Activated CD4-positive, alpha-beta T cell treated with anti-CD3 and anti-CD28 coated beads, Interleukin-2, amount 50 U/mL, for 16 hours (primary cell): Measurements from ENCODE around the gene WNT7B.

Source experiments
- DNase-seq: peaks from one replicate; pipeline ENCODE4 v3.0.0-alpha.2; 2020

The WNT7B gene

DNA sequence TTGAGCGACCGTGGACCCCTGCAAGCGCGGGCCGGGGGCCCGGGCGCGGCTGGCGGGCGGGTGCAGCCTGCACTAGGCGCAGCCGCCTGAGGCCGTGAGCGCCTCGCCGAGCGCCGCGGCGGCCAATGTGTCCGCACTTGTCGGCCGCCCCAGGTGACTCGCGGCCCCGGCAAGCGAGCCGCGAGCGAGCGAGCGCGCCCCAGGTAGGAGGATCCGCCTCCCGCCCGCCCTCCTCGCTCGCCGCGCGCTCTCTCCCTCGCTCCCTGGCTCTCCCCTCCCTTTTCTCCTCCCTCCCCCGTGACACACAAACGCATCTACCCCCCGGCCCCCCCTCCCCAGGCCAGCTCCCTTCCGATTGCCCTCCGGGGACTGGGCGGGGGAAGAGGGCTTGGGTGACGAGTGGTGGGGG is at the start of gene WNT7B:
WNT7B (minus strand) TSS at position 160 of the 409 bp plus-strand sequence. CDS start 408 bp downstream, outside the sequence.
- DNase-seq: no peak

DNA sequence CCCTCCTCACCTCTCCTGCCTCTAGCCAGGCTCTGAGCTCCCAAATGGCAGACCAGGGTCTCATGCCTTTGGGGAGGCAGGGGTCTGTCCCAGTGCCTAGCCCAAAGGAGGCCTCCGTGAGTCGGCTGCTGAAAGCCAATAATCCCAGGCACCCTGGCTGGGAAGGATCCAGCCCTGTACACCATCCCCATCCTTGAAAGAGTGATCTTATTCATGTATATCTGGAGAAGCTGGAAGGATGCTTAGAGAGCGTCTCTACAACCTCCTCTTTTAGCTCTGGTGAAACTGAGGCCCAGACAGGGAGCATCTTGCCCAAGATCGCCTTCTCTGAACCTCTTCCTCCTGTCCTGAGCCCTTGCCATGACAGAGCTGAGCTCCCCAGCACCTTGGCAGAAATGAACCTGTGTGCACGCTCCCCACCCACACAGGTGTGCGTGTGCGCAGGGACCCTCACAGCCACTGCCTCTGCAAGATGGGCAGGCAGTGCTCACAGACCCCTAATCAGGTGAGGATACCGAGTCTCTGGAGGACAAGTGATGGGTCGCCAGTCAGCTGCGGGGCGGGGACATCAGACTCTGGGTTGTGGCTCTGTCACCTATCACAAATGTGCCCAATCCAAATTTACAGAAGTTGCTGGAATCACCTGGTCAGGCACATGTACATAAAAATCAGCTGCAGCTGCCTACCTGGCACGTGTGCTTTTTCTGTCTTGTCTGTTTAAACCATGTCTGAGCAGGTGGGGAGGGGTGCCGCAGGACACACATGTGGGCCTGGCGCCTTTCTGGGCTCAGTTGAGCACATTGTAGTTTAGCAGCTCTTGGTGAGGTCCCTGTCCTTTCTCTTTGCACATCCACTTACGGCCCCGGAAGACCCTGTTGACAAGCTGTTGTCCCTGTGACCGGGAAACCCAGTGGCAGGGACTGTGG is 49.3 kb upstream of the WNT7B start:
- no peak for DNase-seq

DNA sequence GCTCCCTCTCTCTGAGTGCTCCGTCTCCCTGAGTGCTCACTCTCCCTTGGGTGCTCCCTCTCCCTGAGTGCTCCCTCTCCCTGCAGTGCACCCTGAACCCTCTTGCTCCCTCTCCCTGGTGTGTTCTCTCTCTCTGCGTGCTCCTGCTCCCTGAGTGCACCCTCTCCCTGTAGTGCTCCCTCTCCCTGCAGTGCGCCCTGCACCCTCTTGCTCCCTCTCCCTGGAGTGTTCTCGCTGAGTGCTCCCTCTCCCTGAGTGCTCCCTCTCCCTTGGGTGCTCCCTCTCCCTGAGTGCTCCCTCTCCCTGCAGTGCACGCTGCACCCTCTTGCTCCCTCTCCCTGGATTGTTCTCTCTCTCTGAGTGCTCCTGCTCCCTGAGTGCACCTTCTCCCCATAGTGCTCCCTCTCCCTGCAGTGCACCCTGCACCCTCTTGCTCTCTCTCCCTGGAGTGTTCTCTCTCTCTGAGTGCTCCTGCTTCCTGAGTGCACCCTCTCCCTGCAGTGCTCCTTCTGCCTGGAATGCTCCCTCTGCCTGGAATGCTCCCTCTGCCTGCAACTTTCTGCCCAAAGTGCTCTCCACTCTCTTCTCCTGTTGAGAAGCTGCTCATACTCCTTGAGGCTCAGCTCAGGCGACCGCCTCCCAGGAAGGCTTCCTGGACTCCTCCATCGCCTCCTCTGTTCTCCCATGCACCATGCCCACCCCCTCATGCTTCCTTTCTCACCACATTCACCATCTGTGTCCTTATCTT is 48.4 kb upstream of the WNT7B start:
- DNase-seq: no peak

DNA sequence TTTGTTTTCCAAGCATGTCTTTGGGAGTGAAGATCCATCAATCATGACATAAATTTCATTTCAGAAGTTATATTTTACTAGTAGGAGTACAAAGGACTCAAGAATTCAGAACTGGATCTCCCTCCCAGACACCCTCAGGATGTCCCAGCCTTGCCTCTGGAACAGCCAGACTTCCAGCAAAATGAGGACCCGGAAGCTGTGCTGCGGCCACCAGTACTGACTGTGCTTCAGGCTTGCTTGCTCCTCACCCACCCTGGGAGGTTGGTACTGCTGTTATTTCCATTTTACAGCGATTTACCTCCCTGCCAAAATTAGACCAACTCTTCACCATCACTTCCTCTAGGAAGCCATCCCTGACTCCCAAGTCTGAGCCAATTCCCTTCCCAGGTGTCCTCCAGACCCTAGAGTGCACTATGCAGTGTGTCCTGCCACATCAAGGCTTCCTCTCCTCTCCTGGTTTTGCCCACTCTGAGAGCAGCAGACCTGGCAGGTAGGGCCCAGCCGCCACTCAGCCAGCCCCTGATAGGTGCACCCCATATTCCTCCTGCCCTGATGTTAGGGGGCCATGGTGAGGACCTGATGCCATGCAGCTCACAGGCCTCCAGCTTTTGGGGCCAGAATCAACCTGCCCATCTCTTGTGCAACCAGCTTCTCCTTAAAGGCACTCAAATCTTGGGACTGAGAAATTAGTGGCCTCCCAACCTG is 47.3 kb upstream of the WNT7B start:
- no peak for DNase-seq

DNA sequence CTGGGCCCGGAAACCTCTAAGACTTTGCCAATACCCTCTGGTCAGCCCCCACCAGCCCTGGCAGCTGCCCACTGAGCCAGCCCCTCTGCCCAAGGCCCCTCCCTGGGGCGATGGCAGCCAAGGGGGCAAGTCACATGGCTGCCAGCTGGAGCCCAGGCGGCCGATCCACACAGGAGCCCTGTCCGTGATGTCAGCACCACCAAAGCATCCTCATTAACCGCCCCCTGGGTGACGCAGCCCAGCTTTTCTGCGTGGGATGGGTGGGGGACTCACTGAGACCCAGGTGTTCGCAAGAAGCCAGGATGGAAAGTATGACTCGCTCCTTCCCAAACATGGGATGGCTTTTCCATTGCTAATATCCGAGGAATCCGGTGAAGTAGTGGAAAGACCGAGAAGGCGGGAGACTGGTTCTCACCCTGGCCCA is 46.6 kb upstream of the WNT7B start:
- no peak for DNase-seq

DNA sequence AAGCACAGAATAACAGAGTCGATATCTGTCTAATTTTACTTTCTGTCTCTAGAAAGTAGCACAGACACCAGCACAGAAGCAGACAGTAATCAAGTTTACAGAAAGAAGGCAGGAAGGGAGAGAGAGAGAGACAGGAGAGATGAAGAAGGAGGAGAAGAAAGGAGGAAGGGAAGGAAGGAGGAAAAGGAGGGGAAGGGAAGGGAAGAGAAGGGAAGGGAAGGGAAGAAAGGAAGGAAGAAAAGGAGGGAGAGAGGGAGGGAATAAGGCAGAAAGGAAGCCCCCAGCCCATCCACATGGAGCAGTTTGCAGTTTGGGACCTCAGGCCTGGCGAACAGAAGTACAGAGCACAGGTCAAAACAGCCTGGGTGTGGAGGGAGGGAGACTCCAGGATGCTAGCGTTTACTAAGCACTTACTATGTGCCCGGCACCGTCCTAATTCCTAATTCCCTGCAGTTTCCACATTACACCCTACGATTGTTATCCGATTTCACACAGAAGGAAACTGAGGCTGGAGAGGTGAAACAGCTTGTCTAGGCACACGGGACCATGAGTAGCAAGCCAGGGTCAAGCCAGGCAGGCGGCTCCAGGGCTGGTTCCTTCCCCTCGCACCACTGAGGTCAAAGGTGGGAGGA is 46.0 kb upstream of the WNT7B start:
- DNase-seq: no peak

DNA sequence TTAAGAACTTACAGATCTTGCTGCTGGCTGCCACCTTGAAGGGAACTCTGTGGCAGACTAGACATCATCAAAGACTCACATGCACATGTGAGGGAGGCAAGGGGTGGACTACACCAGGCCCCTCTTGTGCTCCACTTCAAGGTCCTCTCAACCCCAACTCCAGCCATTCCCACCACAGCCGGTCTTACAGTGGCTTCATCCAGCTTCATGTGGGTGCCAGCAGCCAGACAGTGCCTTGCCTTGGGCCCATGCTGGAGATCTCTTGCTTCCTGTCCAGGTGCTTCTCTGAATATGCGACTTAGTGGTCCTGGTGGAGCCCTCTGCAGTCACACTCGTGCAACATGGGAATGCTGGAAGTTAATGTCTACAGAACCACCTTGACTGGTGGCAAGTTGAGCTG is 44.6 kb upstream of the WNT7B start:
- DNase-seq: no peak

DNA sequence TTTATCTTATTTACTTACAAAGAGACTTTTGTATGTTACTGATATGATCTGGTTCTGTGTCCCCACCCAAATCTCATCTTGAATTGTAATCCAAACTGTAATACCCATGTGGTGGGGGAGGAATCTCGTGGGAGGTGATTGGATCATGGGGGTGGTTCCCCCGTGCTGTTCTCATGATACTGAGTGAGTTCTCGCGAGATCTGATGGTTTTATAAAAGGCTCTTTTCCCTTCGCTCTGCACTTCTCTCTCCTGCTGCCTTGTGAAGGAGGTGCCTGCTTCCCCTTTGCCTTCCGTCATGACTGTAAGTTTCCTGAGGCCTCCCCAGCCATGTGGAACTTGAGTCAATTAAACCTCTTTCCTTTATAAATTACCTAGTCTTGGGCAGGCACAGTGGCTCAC is 42.4 kb upstream of the WNT7B start:
- DNase-seq: no peak

DNA sequence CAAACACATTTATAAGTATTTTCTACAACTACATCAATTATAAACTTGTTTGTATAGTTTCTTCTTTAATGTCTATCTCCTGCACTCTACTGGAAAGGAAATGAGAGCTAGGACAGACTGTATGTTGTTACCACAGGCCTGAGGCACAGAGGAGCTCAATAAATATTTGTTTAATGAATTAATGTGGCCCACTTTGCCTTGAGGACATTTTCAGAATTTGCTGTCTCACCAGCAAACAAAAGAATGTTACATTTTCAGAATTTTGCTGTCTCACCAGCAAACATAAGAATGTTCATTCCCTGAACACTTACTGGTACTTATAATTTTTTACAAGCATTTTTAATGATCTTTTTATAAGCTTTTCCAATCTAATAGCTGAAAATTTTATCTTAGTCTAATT is 41.9 kb upstream of the WNT7B start:
- no peak for DNase-seq

DNA sequence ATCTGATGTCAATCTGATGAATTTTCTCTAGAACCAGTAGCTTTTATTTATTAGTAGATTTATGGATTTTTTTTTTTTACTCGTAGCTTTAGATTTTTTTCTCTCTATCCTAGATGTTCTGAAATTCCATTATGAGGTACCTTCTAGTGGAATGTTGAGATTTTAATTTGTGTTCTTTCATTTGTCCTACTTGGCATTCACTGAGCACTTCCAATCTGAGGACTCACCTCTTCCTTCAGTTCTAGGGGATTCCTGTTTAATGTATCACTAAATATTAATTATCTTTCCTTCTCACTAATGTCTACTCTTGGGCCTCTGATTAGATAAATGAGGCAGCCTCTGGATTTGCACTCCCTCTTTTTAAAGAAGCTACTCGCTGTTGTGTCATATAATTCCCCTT is 40.2 kb upstream of the WNT7B start:
- DNase-seq: no peak

DNA sequence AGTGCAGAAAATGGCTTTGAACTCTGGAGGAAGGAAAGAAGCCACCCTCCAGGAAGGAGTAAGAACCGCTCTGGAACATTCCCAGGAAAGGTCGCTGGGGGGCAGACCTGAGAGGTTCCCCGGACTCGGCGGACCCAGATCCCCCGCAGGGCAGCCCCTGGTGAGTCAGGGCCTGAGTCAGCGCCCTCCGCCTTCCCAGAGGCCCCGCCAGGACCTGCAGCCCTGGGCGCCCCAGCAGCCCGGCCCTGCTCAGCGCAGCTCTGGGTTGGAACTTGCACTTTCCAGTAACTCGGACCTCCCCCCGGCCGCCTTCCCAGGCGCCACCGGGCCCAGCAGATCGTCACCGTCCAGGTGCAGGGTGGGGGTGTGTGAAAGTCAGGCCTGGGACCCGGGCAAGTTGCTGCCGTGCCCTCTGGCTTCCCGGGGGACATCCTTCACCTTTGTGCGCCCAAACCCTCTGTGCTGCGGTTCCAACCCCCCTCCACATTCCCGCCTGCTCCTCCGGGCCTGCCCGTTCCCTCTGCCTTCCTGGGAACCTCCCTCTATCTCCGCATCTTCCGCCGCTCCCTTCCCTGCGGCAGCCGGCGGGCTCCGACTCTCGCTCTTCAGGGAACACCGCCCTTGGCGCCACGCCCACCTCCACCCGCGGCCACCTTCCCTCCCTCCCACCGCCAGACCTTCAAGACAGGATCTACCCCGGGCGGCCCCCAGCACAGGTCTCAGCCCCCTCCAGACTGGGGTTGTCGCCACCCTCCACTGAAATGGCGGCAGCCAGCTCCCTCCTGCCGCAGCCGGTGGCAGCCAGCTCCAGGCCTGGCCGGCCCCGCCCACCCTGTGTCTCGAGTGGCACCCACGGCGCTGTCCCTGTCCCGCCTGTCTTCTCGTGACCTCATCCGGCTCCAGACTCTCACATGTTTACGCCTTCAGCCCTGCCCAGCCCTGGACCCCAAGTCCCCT is 36.8 kb upstream of the WNT7B start:
- DNase-seq: peak; percentile 90

DNA sequence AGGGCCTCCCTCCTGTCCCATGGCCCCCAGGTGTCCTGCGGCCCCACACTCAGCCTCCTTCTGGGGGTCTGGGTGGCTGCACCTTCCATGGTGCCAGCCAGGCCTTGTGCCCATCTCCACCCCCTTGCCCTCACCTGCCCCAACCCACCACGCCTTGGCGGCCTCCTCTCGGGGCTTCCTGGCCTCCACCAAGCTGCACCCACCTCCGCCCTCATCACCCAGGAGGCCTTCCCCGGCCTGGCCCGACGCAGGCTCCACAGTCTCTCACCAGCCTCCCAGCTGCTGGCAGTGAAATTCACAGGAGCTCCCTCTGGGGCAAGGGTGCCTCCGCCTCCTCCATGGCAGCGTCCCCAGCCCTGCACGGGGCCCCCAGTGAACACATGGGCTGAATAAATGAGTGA is 35.9 kb upstream of the WNT7B start:
- no peak for DNase-seq

DNA sequence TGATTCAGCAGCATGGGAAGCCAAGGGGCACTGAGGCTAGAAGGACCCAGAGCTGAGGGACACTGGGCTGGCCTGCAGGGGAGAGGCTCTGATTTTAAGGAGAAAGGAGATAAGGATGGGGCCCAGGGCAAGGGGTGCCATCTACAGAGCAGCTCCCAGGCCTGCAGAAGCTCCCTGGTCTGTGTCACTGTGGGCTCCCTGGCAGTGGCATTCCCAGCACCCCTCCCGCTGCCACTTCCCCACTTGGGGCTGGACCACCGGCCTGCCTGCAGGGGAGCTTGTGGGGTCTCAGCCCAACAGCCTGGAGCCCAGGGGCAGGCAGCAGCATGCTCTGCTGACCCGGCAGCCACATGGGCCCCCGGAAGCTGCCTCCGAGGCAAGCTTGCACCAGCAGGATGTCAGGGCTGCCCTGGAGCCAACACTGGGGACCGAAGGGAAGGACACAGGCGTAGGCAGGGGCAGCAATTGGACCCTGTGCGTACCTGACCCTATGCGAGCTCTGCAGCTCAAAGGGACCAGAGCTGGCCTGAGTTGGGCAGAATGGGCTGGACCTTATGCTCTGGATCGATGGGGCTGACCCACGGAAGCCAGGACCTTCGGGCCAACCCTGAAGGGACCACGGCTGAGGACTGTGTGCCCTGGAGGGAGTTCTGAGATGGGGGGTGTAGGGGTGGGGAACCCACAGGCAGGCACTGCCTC is 35.4 kb upstream of the WNT7B start:
- no peak for DNase-seq

DNA sequence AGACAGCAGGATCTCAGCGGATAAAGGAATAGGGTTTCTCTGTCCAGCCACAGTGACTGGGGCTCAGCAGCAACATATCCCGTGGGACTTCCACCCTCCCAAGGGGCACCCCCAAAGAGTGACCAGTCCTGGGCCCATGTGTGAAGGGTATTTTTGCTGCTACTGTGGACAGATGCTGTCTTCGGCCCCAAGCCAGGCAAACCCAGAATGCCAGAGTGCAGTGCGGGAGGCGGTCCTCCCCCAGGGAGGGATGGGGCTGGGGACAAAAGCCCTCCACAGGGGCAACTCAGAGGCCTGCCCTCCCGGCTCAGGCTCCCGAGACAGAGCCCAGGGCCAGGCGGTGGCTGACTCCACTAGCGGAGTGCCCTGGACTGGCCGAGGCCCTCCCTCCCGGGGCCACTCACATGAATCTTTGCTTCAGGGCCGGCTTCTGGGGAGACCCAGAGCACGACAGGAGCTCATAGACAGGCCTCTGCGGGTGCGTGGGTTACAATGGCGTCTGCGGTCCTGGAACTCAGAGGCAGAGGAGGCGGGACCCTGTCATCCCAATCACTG is 34.7 kb upstream of the WNT7B start:
- DNase-seq: no peak

DNA sequence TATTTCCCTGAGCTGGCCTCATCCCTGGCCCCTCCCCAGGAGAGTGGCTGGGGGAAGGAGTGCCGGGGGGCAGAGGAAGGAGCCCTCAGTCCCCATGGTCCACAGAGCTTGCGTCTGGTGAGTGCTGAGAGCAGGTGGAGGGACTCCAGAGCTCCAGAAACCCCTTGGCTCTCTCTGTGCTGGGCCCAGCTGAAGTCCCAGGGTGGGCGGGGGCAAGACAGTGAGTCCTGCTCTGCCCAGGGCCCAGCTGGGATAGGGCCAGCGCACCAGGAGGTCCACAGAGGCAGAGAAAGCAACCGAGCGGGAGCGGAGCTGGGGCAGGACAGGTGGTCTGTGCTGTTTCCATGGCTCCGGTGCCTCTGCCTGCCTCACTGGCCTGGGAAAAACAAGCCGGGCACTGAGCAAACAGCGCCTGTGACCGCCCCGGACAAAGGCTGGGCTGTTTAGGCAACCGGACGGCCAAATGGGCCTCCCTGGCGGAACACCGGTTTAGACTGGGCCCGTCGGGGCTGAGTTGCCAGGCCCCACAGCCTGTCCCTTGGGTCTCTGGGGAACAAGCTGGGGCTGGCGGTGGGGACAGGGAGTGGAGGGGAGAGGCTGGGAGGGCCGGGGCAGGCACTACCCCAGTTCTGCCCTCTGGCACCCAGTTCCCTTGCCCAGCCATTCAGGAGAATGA is 34.1 kb upstream of the WNT7B start:
- no peak for DNase-seq

DNA sequence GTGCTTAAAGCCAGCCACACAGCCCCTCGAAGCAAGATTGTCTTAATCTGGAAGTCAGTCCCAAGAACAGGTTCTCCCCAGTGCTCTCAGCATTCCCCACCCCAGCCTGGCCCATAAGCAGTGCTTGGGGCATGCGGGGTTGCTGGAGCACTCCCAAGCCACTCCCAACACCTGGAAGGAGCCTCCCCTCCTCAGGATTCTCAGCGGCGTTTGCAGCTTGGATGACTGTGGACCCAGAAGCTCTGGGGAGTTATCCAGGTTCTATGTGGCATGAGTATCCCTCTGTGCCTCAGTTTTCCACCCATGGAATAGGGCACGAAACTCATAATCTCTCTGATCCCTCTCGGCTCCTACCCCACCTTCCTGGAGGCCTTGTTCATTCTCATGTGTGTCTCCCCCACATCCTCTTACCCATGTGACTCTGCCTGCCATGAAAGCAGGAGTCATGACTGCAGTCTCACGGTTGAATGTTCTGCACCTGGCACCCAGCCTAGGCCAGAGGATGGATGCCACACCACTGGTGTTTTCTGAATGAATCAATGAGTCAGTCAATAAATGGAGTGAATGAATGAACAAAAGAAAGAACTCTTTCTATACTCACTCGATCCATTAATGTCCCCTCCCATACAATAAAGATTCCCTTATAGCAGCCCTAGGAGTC is 33.4 kb upstream of the WNT7B start:
- DNase-seq: no peak

DNA sequence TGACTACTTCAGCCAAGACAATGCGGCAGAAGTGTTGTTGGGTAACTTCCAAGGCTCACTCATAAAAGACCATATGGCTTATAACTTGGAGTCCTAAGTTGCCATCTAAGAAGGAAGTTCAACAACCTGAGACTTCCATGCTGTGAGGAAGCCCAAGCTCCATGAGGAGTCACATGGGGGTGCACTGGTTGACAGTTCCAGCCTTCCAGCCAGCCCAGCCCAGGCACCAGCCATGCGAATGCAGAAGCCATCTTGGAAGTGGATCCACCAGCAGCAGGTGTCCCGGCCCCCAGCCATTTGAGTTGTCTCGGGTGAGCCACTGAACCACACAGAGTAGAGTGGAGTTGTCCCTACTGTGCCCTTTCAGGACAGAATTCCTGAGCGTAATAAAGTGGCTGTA is 32.8 kb upstream of the WNT7B start:
- DNase-seq: no peak

DNA sequence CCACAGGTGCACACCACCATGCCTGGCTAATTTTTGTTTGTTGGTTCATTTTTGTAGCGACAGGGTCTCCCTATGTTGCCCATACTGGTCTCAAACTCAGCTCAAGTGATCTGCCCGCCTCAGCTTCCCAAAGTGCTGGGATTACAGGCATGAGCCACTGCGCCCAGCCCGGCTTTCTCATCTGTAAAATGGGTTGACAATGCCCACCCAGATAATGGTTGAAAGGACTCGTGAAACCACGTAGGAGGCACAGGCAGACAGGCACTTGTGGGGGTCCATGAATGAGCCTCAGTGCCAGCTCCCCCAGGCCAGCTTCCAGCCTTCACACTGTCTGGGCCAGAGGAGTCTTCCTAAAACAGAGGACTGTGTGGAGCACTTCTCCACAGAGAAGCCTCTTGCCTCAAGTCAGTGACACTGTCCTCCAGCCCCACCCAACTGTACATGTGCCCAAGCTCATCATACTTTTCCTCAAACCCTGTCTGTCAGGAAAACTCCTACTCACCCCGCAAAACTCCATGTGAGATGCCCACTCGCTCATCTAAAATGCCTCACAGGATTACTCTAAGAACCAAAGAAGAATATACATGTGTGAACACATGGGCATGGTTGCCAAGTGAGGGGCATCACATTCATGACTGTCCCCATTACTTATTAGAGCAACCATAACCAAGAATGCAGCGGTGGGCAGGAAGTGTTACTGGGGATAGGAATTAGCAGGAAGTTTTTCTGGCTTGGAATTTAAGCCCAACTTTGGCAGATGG is 32.1 kb upstream of the WNT7B start:
- DNase-seq: no peak

DNA sequence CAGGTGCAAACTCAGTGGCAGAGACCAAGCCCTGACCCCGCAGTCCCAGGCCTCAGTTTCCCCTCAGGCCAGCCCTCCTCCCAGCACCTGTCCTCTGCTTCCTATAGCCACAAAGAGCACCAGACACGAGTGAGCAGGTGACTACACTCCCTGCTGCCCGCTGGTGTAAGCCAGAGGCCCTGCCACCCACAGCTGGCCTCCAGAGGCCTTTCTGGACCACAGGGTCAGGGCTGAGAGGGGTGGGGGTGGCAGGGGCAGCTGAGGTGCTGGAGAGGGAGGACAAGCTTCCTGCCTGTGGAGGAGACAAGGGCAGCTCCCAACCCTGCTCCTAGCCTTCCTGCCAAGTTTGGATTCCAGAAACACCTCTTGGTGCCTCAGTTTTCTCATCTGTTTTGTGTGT is 31.3 kb upstream of the WNT7B start:
- no peak for DNase-seq
